OCI-M2 (cell line): ENCODE data around the gene CDC42BPA.
"Not testable (repeated sequence)": the region's sequence is repeated elsewhere in the genome, so short reads cannot be mapped to it uniquely, and the experiment has no call there.

Experiments
- DNase-seq: peaks from one replicate; lab custom pipeline; 2025; ENCODE audit not compliant: unreplicated experiment; lab: John Stamatoyannopoulos, UW

CDC42BPA gene

DNA sequence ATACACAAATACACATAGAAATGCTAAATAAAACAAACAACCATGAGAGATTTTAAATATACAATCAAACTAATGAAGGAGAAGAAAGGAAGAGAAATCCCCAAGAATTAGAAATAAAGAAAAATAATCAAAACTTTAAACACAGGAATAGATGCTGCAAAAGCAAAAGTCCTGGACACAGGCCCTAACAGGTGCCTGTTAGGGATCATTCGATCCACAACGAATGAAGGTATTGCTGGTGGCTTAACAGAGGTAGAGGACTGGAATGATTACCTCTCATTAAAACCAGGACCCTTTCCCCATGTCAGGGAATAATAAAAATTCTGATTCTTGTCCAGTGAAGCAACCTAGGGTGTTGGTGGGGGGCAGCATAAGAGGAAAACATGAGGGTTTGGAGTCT is 56.8 kb downstream of the CDC42BPA start:
- DNase-seq = no peak

DNA sequence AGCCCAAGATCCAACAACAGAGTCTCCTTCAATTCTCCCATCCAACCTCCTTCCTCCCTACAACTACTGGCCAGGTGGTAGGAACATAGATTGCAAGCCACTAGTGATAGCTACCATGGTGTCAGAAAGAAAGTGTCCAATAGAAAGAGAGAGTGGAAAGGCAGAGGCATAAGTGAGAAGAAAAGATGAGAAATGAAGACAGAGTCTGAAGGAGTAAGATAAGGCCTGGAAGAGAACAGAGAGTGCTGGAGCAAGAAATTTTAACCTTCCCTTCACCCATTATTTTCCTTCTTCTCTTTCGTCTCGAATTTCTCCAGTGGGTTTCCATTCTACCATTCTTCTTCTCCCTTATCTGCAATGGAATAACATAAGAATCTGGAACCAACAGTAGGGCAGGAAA is 57.9 kb downstream of the CDC42BPA start:
- DNase-seq = no peak

- DNase-seq = no peak
Observed at GRCh38 chr1:227257964-227258363, 60.3 kb downstream of the CDC42BPA start.

GRCh38 chr1:227255086-227255732 is 63.1 kb downstream of the CDC42BPA start:
- no peak for DNase-seq

- DNase-seq = no peak
Observed at GRCh38 chr1:227253065-227253464, 65.2 kb downstream of the CDC42BPA start.

GRCh38 chr1:227245613-227246320 is 72.5 kb downstream of the CDC42BPA start:
- no peak for DNase-seq

DNA sequence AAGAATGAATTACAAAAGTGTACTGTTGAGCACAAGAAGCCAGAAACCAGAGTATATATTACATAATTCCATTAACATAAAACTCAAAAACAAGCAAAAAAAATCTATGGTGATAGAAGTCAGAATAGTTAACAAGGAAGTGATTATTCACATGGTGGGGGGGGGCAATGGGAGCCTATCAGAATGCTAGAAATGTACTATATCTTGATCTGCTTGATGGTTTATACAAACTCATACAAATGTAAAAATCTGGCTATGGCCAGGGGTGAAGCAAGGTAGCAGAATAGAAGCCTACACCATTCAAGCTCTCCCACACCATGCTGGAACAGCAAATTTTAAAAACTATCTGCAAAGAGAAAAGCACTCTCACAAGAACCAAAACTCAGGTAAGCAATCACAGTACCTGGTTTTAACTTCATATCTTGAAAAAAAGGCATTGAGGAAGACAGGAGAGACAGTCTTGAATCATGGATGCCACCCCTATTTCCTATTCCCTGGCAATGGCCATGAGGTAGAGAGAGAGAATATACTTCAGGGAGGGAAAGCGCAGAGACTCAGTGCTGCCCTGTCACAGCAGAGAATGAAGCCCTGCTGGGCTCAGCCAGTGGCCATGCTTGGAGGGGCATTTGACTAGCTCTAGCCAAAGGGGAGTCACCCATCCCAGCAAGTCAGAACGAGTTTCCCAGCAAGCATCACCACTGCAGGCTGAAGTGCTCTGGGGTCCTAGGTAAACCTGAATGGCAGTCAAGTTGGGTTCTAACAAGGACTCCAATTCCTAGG is 73.8 kb downstream of the CDC42BPA start:
- DNase-seq = no peak

DNA sequence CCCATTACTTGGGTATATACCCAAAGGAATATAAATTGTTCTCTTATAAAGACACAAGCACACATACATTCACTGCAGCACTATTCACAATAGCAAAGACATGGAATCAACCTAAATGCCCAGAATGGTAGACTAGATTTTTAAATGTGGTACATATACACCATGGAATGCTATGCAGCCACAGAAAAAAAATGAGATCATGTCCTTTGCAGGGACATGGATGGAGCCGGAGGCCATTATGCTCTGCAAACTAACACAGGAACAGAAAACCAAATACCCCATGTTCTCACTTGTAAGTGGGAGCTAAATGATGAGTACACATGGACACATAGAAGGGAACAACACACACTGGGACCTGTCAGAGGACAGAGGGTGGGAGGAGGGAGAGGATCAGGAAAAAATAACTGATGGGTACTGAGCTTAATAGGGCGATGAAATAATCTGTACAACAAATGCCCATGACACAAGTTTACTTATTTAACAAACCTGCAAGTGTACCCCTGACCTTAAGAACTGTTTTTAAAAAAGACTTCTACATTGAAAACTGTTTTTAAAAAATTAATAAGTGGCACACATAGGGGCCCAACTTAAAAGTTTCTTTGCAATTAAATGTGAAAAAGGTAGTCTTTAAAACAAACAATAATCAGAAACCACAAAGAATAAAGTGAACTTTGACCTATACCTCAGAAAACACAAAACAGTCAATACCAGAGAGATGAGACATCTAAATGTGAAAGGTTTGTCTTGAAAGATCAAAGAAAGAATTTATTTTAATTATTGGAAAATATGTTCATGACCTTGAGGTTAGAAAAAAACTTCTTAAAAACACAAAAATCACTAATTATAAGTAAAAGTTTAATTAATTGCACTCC is 75.2 kb downstream of the CDC42BPA start:
- no peak for DNase-seq

DNA sequence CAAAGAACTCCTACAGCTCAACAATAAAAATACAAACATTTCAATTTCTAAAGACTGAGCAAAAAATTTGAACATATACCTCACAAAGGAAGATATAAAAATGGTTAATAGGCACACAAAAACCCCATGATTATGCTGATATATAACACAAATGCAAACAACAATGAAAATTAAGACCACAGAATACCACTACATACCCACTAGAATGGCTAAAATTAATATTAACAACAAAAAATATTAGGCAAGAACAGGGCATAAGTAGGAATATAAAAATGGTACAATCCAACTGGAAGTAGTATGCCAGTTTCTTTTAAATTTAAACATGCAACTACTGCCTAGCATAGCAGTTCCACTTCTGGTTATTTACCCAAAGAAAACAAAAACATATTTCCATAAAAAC is 77.3 kb downstream of the CDC42BPA start:
- DNase-seq = no peak

GRCh38 chr1:227234998-227235405 is 83.3 kb downstream of the CDC42BPA start:
- DNase-seq = no peak

DNA sequence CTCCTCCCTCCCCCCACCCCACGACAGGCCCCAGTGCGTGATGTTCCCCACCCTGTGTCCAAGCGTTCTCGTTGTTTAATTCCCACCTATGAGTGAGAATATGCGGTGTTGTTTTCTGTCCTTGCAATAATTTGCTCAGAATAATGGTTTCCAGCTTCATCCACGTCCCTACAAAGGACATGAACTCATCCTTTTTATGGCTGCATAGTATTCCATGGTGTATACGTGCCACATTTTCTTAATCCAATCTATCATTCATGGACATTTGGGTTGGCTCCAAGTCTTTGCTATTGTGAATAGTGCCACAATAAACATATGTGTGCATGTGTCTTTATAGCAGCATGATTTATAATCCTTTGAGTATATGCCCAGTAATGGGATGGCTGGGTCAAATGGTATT is 87.2 kb downstream of the CDC42BPA start:
- DNase-seq = not testable (repeated sequence)

DNA sequence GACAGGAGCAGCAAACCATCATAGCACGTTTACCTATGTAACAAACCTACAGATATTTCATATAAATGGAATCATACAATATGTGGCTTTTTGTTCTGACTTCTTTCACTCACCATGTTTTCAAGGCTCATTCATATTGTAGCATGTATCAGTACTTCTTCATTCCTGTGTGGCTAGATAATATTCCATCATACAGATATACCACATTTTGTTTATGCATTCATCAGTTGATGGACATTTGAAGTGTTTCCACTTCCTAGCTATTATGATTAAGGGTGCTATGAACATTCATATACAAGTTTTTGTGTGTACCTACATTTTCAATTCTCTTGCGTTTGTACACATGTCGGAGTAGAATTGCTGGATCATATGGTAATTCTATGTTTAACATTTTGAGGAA is 90.1 kb downstream of the CDC42BPA start:
- no peak for DNase-seq

GRCh38 chr1:227227761-227228160 is 90.5 kb downstream of the CDC42BPA start:
- no peak for DNase-seq

- no peak for DNase-seq
Observed at GRCh38 chr1:227225715-227226346, 92.5 kb downstream of the CDC42BPA start.

DNA sequence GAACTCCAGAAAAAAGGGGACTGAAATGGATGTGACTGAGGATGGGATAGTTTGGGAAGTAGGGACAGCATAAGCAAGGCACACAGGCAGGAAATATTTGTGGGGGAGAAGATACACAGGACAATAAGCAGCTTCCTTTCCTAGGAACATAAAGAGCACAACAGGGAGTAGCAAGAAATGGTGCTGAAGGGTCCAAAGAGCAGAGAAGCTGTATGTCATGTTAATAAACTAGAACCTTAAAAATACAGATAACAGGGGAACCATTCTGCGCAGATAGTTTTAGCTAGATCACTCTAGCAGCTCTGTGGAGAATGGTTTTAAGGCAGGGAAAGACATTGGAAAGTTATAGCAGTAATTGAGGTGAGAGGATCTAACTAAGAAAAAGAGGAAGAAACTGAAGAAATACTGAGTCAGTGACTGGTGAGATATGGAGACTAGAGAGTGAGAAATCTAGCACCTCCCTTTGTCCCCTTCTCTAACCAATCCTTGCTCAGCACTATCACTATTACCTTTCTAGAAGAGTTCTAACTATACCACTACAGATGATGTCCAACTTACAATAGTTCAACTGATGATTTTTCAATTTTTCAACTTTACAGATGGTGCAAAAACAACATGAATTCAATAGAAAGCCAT is 95.0 kb downstream of the CDC42BPA start:
- DNase-seq = no peak

DNA sequence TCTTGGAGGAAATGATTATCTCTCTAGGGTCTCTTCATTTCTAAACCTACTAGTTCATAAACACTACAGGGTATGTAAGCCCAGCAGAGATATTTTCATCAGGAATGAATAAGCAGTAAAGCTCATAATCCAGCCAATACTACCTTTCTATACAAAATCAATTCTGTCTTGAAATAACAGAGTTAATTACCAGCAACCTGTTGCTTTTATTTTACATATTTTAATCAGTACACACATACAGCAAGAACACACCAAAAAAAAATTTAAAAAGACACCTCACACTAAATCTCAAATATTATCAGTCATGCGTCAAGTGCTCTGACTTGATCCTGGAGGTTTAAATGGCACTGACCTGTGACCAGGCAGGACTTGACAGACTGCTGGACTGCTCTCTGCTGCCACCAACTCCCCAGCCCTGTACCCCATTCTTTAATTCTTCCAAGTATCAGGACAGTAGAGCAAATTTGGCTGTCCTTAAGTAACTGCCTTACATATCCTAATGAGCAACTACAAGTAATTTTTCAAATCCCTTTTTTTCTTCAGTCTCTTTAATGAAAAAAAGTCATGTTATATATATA is 98.5 kb downstream of the CDC42BPA start:
- no peak for DNase-seq

DNA sequence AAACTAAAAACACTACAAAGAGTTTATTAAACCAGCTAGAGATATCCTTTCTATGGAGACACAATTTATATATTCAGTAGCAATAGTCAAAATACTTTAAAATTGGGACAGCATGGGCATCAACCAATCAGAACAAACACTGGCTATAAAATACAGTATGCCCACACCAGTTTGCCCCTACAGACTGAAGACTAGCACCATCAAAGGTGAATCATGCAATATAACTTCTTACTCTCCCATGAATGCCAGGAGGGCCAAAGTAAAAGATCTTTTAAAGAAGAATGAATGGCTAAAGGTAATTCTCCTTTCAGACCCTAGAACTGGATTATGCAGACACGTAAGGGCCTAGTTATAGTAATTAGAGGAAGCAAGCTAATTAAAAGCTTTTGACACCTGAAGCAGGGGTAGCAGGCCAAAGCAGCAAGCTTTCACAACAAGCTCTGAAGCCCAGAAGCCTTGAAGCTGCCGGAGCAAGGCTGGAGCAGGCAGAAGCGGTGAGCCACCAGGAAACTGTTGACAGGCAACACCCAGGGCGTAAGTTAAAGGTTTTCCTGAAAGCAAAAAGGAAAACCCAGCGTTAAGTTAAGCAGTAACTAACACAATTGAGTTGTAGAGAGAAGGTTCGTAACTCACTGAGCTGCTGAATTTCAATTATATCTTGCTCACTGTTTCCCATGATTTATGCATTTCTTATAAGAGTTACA is 99.3 kb downstream of the CDC42BPA start:
- DNase-seq = no peak

DNA sequence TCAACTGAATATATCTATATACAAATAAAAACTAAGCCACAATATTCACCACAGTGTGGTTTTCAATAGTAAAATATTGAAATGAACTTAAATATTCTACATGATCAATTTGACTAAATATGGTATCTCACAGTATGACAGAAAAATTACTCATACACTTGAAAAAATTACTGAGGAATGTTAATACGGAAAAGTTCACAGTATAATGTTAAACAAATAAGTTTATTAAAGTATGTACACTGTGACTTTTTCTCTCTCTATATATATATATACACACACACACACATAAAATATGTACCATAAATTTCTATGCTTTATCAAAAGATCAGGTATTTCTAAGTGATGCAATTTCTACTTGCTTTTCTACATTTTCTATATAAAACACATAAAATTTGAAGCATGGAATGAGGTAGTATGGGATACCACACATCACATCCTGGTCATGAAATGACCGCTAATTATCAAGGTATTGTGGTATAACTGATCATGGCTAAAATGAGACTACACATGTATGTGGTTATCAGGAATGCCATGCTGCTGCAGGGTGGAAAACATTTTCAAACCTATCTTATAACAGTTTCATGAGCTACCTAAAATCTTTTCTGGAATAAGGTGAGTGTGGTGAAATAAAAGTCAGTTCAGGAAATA is 102.3 kb downstream of the CDC42BPA start:
- DNase-seq = no peak

GRCh38 chr1:227214207-227214606 is 104.1 kb downstream of the CDC42BPA start:
- no peak for DNase-seq
